CD4-positive, alpha-beta T cell (primary cell): ENCODE measurements around the gene AFF3. TPM values are rescaled to one million over a fixed set of nuclear protein-coding genes. Genes with fewer than 3 reads are reported as not detected.

Experiments used
- ATAC-seq: fragments of 200-7000 bp; cut with Tn5 transposase; one replicate; pipeline ENCODE4 v1.10.0; 2022; ENCODE audit warnings: mild to moderate bottlenecking; ENCODE audit not compliant: poor library complexity
- CTCF ChIA-PET: fragments of 350-600 bp; sonication (Branson Sonifier 250); formaldehyde crosslinking; loops from one replicate; lab custom pipeline; 2021; ENCODE audit warnings: antibody characterized with exemption, inconsistent platforms; lab: Charles Lee
- POLR2A ChIA-PET: fragments of 350-600 bp; sonication (Branson Sonifier 250); formaldehyde crosslinking; loops from one replicate; lab custom pipeline; 2021; ENCODE audit warnings: antibody characterized with exemption, inconsistent platforms; lab: Charles Lee
- DNase-seq, 14 experiments: peaks; one replicate each; pipeline ENCODE4 v3.0.0-alpha.2; 2013 to 2020; ENCODE audit warnings: mixed read lengths in 2 of 14
- H3K27ac ChIP-seq, 2 donors: one replicate each; pipeline versions ENCODE4 v1.5.1 to v1.7.0; 2013; ENCODE audit warnings: low read length in 2 of 2, low read depth in 1 of 2, mild to moderate bottlenecking in 1 of 2
- H3K27me3 ChIP-seq, 2 experiments: 1 replicate in 1 of 2; 2 replicates in 1 of 2; pipeline versions ENCODE4 v1.6.1 to v1.7.0; 2013; ENCODE audit warnings: low read length in 2 of 2, control low read depth in 1 of 2, mild to moderate bottlenecking in 1 of 2, moderate library complexity in 1 of 2; ENCODE audit not compliant: insufficient read depth in 2 of 2, control insufficient read depth in 1 of 2
- H3K36me3 ChIP-seq: one replicate; pipeline ENCODE4 v1.6.1; 2013; ENCODE audit warnings: low read length, control low read depth; ENCODE audit not compliant: insufficient read depth
- H3K4me1 ChIP-seq: one replicate; pipeline ENCODE4 v1.6.1; 2013; ENCODE audit warnings: low read length, control low read depth; ENCODE audit not compliant: insufficient read depth
- H3K4me3 ChIP-seq: one replicate; pipeline ENCODE4 v1.5.1; 2013; ENCODE audit warnings: mild to moderate bottlenecking, low read length, moderate library complexity
- H3K9me3 ChIP-seq, 2 experiments: 1 replicate in 1 of 2; 2 replicates in 1 of 2; pipeline versions ENCODE4 v1.6.1 to v1.7.0; 2013; ENCODE audit warnings: low read length in 2 of 2, mild to moderate bottlenecking in 2 of 2, control low read depth in 1 of 2, moderate library complexity in 1 of 2; ENCODE audit not compliant: control insufficient read depth in 1 of 2, insufficient read depth in 1 of 2
- H3K27ac Mint-ChIP-seq: one replicate; pipeline ENCODE4 v1.8.0; 2020; ENCODE audit warnings: mixed read lengths
- H3K27me3 Mint-ChIP-seq: one replicate; pipeline ENCODE4 v1.8.0; 2021; ENCODE audit warnings: mixed read lengths
- H3K36me3 Mint-ChIP-seq: one replicate; pipeline ENCODE4 v1.8.0; 2021; ENCODE audit warnings: low read depth, mixed read lengths
- H3K4me1 Mint-ChIP-seq: one replicate; pipeline ENCODE4 v1.8.0; 2021; ENCODE audit warnings: low read depth, mixed read lengths
- H3K4me3 Mint-ChIP-seq: one replicate; pipeline ENCODE4 v1.8.0; 2020; ENCODE audit warnings: mild to moderate bottlenecking, mixed read lengths
- H3K9me3 Mint-ChIP-seq: one replicate; pipeline ENCODE4 v1.8.0; 2020; ENCODE audit warnings: mixed read lengths
- CTCF ChIP-seq: fragments of 200-600 bp; IDR thresholded peaks from one replicate; pipeline ENCODE4 v1.8.0; 2022; ENCODE audit warnings: antibody characterized with exemption, mild to moderate bottlenecking
- intact Hi-C, 2 experiments: fragments of 100-400 bp; cut with DNase I in 1 of 2; cut with micrococcal nuclease in 1 of 2; formaldehyde crosslinking; loops; one replicate each; pipeline versions ENCODE4 v1.15.1 to v1.9.0; 2023 to 2025; cut with DNase I, micrococcal nuclease
- total RNA-seq, 174 experiments: library from RNA in 2 of 174; stranded (reverse) in 2 of 174; gene quantifications; one replicate each; pipeline ENCODE4 v1.2.3 and lab custom pipeline; 2021 to 2026

The AFF3 gene
- total RNA-seq, 2 experiments from 2014 or later = 15.4 to 15.7 TPM

- Mint-ChIP-seq H3K4me3 (no peak overlapping the region), H3K27ac (no peak overlapping the region), H3K4me1 (no peaks in the 10 kb centered on the region), H3K36me3 (peaks cover 57% of the 10 kb centered on the region), H3K9me3 (no peaks in the 10 kb centered on the region), H3K27me3 (no peaks in the 10 kb centered on the region)
- no peaks in the 10 kb centered on the region for H3K9me3 ChIP-seq
- no peaks in the 10 kb centered on the region for H3K27me3 ChIP-seq
- DNase-seq (no peak), ATAC-seq (no peak)
- no peak for TF ChIP-seq CTCF
- no peaks in the 10 kb centered on the region for H3K36me3 ChIP-seq
- CTCF ChIA-PET = no interaction called here
- H3K4me1 ChIP-seq = no peaks in the 10 kb centered on the region
- H3K27ac ChIP-seq = no peak overlapping the region
- no peak overlapping the region for H3K4me3 ChIP-seq
- POLR2A ChIA-PET = no interaction called here
- intact Hi-C loops = no loop called here
These were observed 15.4 kb downstream of the AFF3 start for GRCh38 chr2:100126897-100127401.

DNA sequence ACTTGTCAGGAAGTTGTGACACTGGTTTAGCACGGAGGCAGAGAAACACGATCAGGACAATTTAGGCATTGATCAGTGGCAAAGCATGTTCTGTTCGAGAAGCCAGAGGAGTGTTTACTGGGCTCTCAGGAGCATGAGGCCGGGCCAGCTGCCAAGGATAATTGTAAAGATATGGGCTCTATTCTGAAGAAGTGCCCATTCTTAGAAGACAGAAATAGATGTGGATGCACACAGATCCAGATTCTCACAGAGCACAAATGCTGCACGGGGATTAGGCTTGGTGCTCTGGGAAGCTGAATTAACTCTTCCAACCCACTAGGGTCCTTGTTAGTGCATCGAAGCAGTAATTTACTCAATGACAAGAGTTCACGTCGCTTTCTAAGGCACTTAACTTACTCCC is 16.2 kb downstream of the AFF3 start:
- DNase-seq (no peak), ATAC-seq (no peak)
- Histone ChIP-seq H3K36me3 (no peaks in the 10 kb centered on the region), H3K27me3 (no peaks in the 10 kb centered on the region), H3K27ac (no peak overlapping the region), H3K4me3 (no peak overlapping the region), H3K4me1 (no peaks in the 10 kb centered on the region), H3K9me3 (no peaks in the 10 kb centered on the region)
- Mint-ChIP-seq H3K4me1 (no peaks in the 10 kb centered on the region), H3K27ac (no peak overlapping the region), H3K4me3 (no peak overlapping the region), H3K9me3 (no peaks in the 10 kb centered on the region), H3K27me3 (no peaks in the 10 kb centered on the region), H3K36me3 (peaks cover 60% of the 10 kb centered on the region)
- POLR2A ChIA-PET = no interaction called here
- CTCF ChIA-PET = no interaction called here
- intact Hi-C loops = no loop called here
- TF ChIP-seq CTCF = no peak

DNA sequence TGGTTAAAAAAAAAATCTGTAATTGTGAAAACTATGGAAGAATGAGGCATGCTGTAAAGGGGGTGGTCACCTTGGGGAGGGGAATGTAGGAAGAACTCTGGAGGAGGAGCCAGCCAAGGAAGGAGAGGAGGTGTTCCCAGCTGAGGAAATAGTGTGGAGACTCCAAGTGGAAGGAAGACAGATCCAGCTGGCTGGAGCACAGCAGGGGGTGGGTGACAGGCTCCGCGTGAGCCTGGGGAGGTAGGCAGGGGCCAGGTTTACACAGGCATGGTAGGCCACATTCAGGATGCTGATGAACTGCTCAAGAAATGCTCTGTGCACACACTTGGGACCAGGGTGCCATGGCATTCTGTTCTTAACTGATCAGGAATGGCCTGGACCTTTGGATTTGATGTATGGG is 16.8 kb downstream of the AFF3 start:
- no peak overlapping the region for H3K4me3 ChIP-seq
- no peaks in the 10 kb centered on the region for H3K27me3 ChIP-seq
- TF ChIP-seq CTCF = no peak
- Mint-ChIP-seq H3K4me1 (no peaks in the 10 kb centered on the region), H3K4me3 (no peak overlapping the region), H3K9me3 (no peaks in the 10 kb centered on the region), H3K27me3 (no peaks in the 10 kb centered on the region), H3K27ac (no peak overlapping the region), H3K36me3 (peaks cover 66% of the 10 kb centered on the region)
- no peaks in the 10 kb centered on the region for H3K9me3 ChIP-seq
- no peaks in the 10 kb centered on the region for H3K4me1 ChIP-seq
- H3K36me3 ChIP-seq = no peaks in the 10 kb centered on the region
- DNase-seq (no peak), ATAC-seq (no peak)
- intact Hi-C loops = no loop called here
- H3K27ac ChIP-seq = no peak overlapping the region
- ChIA-PET CTCF (no interaction called here), POLR2A (no interaction called here)
